ENCODE results near the gene ANKRD24. TPM values are rescaled to one million over a fixed set of nuclear protein-coding genes. Genes with fewer than 3 reads are reported as not detected.

ANKRD24 gene
- total RNA-seq, 1 experiment from 2014 or later = 0.26 TPM

DNA sequence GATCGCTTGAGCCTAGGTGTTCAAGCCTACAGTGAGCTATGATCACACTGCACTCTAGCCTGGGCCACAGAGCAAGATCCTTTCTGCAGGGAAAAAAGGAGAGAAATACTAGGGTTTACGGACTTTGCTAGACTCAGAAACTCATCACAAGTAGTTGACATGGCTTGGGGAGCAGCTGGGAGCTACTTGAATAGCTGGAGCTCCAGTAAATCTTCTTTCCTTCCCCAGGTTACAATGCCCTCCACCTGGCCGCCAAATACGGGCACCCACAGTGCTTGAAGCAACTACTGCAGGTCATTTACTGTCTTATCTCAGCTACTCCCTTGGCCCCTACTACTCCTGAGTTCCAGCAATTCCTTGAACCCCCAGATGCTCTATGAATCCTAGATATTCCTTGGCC is 19.3 kb downstream of the ANKRD24 start:
- H3K4me1 ChIP-seq (ENCODE audit: control insufficient read depth, insufficient read depth, low read length) = peaks cover 3% of the 10 kb centered on the region; the same call in 1 of the 2 replicates
- H3K9me3 ChIP-seq (ENCODE audit: control insufficient read depth, insufficient read depth, low read depth, low read length) = no peaks in the 10 kb centered on the region
- no TSS peak for BruUV-seq (replicated peaks)
- TF ChIP-seq, protein P1, sequence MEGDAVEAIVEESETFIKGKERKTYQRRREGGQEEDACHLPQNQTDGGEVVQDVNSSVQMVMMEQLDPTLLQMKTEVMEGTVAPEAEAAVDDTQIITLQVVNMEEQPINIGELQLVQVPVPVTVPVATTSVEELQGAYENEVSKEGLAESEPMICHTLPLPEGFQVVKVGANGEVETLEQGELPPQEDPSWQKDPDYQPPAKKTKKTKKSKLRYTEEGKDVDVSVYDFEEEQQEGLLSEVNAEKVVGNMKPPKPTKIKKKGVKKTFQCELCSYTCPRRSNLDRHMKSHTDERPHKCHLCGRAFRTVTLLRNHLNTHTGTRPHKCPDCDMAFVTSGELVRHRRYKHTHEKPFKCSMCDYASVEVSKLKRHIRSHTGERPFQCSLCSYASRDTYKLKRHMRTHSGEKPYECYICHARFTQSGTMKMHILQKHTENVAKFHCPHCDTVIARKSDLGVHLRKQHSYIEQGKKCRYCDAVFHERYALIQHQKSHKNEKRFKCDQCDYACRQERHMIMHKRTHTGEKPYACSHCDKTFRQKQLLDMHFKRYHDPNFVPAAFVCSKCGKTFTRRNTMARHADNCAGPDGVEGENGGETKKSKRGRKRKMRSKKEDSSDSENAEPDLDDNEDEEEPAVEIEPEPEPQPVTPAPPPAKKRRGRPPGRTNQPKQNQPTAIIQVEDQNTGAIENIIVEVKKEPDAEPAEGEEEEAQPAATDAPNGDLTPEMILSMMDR (IDR thresholded peaks at IDR 0.05) = no peak
- TF ChIP-seq, protein P2, sequence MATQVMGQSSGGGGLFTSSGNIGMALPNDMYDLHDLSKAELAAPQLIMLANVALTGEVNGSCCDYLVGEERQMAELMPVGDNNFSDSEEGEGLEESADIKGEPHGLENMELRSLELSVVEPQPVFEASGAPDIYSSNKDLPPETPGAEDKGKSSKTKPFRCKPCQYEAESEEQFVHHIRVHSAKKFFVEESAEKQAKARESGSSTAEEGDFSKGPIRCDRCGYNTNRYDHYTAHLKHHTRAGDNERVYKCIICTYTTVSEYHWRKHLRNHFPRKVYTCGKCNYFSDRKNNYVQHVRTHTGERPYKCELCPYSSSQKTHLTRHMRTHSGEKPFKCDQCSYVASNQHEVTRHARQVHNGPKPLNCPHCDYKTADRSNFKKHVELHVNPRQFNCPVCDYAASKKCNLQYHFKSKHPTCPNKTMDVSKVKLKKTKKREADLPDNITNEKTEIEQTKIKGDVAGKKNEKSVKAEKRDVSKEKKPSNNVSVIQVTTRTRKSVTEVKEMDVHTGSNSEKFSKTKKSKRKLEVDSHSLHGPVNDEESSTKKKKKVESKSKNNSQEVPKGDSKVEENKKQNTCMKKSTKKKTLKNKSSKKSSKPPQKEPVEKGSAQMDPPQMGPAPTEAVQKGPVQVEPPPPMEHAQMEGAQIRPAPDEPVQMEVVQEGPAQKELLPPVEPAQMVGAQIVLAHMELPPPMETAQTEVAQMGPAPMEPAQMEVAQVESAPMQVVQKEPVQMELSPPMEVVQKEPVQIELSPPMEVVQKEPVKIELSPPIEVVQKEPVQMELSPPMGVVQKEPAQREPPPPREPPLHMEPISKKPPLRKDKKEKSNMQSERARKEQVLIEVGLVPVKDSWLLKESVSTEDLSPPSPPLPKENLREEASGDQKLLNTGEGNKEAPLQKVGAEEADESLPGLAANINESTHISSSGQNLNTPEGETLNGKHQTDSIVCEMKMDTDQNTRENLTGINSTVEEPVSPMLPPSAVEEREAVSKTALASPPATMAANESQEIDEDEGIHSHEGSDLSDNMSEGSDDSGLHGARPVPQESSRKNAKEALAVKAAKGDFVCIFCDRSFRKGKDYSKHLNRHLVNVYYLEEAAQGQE (IDR thresholded peaks at IDR 0.05; ENCODE audit: insufficient read depth in 1 of 2, low read depth in 2 of 2, low read length in 1 of 2) = no peak
- no peak for TF ChIP-seq TCF7L2 (IDR thresholded peaks at IDR 0.05; ENCODE audit: low read depth, low read length)
- DNase-seq (ENCODE audit: low read depth, low spot score) = no peak
- no peak for ATAC-seq
- H3K27me3 ChIP-seq (ENCODE audit: control insufficient read depth, insufficient read depth, low read length) = peaks cover 3% of the 10 kb centered on the region; the same call in 1 of the 2 replicates
- intact Hi-C loops (cut with micrococcal nuclease; ENCODE audit: unreplicated experiment) = loop anchor here (10.0 kb wide), 2 partner anchors 57 to 217 kb away; partner anchors contain the start of gene EEF2
- H3K36me3 ChIP-seq (ENCODE audit: control insufficient read depth, insufficient read depth, low read length) = no peaks in the 10 kb centered on the region
- ChIA-PET POLR2A (no interaction called here), CTCF (interaction anchor here (0.6 kb wide), 1 partner anchor 53 kb away, joined by 3 read pairs; no protein-coding TSS in a partner anchor)
- H3K27ac ChIP-seq (ENCODE audit: low read length) = no peak overlapping the region
- in situ Hi-C loops (cut with HindIII; ENCODE audit: low pct_unique_long_range_greater_than_20kb, low sequenced_read_pairs) = no loop called here
- H3K4me3 ChIP-seq (ENCODE audit: low read depth in 2 of 2, low read length in 2 of 2) = no peak overlapping the region

DNA sequence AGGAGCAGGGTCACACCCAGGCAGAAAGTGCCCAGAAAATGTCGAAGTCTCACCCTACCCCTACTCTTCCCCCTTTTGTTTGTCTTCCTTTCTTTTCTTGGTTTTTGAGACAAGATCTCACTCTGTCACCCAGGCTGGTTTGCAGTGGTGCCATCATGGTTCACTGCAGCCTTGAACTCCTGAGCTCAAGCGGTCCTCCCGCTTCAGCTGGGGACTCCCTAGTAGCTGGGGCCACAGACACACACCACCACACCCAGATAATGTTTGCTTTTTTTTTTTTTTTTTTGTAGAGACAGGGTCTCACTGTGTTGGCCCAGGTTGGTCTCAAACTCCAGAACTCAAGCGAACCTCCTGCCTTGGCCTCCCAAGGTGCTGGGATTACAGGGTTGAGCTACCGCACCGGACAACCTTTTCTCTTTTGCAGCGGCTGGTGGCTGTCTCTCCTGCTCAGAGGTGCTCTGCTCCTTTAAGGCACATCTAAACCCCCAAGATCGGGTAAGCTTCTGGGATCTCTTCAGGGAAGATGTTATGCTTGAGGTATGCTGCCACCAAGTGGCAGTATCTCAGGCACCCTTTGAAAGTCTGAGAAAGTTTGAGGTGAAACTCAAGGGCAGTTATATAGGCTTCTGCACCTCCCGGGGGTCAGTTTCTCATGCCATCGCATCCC is 24.5 kb downstream of the ANKRD24 start:
- H3K4me3 ChIP-seq (ENCODE audit: low read depth in 2 of 2, low read length in 2 of 2) = no peak overlapping the region
- ATAC-seq (peak; percentile 59; the same call in 1 of the 2 replicates), DNase-seq (ENCODE audit: low read depth, low spot score) (no peak)
- POLR2A ChIA-PET = no interaction called here
- TF ChIP-seq, protein P1 (IDR thresholded peaks at IDR 0.05) = peak; percentile 25
- TF ChIP-seq SIN3A (IDR thresholded peaks at IDR 0.05; ENCODE audit: borderline replicate concordance, insufficient read depth, low read depth, low read length) = no peak
- H3K27ac ChIP-seq (ENCODE audit: low read length) = no peak overlapping the region
- intact Hi-C loops (cut with micrococcal nuclease; ENCODE audit: unreplicated experiment) = loop anchor here (10.0 kb wide), 2 partner anchors 62 to 222 kb away; partner anchors contain the start of gene EEF2
- no peaks in the 10 kb centered on the region for H3K36me3 ChIP-seq (ENCODE audit: control insufficient read depth, insufficient read depth, low read length)
- CTCF ChIA-PET = interaction anchor here (0.7 kb wide), 1 partner anchor 61 kb away, joined by 9 read pairs; no protein-coding TSS in a partner anchor
- in situ Hi-C loops (cut with HindIII; ENCODE audit: low pct_unique_long_range_greater_than_20kb, low sequenced_read_pairs) = no loop called here
- no peaks in the 10 kb centered on the region for H3K27me3 ChIP-seq (ENCODE audit: control insufficient read depth, insufficient read depth, low read length)
- BruUV-seq (replicated peaks) = no TSS peak
- H3K4me1 ChIP-seq (ENCODE audit: control insufficient read depth, insufficient read depth, low read length) = no peaks in the 10 kb centered on the region
- no peaks in the 10 kb centered on the region for H3K9me3 ChIP-seq (ENCODE audit: control insufficient read depth, insufficient read depth, low read depth, low read length)
